Mucosa of gallbladder (tissue), 1 donor: Measurements from ENCODE around the gene NAPB. TPM values are rescaled to one million over a fixed set of nuclear protein-coding genes. Genes with fewer than 3 reads are reported as not detected.
"Not testable (repeated sequence)": the region's sequence is repeated elsewhere in the genome, so short reads cannot be mapped to it uniquely, and the experiment has no call there.

ENCODE experiments used
- DNase-seq: peaks from one replicate; pipeline ENCODE4 v3.0.0-alpha.2; 2020; ENCODE audit warnings: low spot score
- total RNA-seq: library from RNA; stranded (reverse); gene quantifications from one replicate; pipeline ENCODE4 v1.2.1, GENCODE V29; 2021
- donor health status: DM: no; HTN: no; CAD: no.

Gene NAPB
- total RNA-seq, result 12.4 TPM

GRCh38 chr20:23420943-23421931 is at the start of gene NAPB:
NAPB (minus strand) TSS chr20:23421488; CDS start chr20:23421402, 86 bp downstream.
- DNase-seq, result peak; percentile 95

GRCh38 chr20:23466961-23467360 is 45.7 kb upstream of the NAPB start:
- DNase-seq, result not testable (repeated sequence)

- DNase-seq, result no peak
These were observed 39.9 kb upstream of the NAPB start for GRCh38 chr20:23461180-23461579.

- no peak for DNase-seq
These were observed 38.3 kb upstream of the NAPB start for GRCh38 chr20:23459461-23460150.

GRCh38 chr20:23456873-23457272 is 35.6 kb upstream of the NAPB start:
- no peak for DNase-seq

GRCh38 chr20:23456409-23456808 is 35.1 kb upstream of the NAPB start:
- no peak for DNase-seq

- DNase-seq, result no peak
These were observed 34.4 kb upstream of the NAPB start for GRCh38 chr20:23455639-23456038.

GRCh38 chr20:23454816-23455215 is 33.5 kb upstream of the NAPB start:
- no peak for DNase-seq

GRCh38 chr20:23453549-23454543 is 32.6 kb upstream of the NAPB start:
- DNase-seq, result no peak

- DNase-seq, result no peak
These were observed 31.5 kb upstream of the NAPB start, which contains the start of gene CST11 for GRCh38 chr20:23452776-23453175. CST11 (minus strand) TSS chr20:23452876; CDS start chr20:23452811, 65 bp downstream.

GRCh38 chr20:23451956-23452487 is 30.7 kb upstream of the NAPB start:
- no peak for DNase-seq

GRCh38 chr20:23450877-23451276 is 29.6 kb upstream of the NAPB start:
- no peak for DNase-seq

GRCh38 chr20:23449421-23449820 is 28.1 kb upstream of the NAPB start:
- no peak for DNase-seq

GRCh38 chr20:23448167-23448566 is 26.9 kb upstream of the NAPB start:
- no peak for DNase-seq

GRCh38 chr20:23446505-23446904 is 25.2 kb upstream of the NAPB start:
- no peak for DNase-seq

- DNase-seq, result no peak
These were observed 24.4 kb upstream of the NAPB start for GRCh38 chr20:23445596-23446217.

- DNase-seq, result no peak
These were observed 23.6 kb upstream of the NAPB start for GRCh38 chr20:23444859-23445258.

- no peak for DNase-seq
These were observed 21.1 kb upstream of the NAPB start for GRCh38 chr20:23442436-23442835.

- DNase-seq, result peak; percentile 65
These were observed 20.6 kb upstream of the NAPB start for GRCh38 chr20:23441850-23442313.

- no peak for DNase-seq
These were observed 18.7 kb upstream of the NAPB start for GRCh38 chr20:23440004-23440403.

- no peak for DNase-seq
These were observed 17.4 kb upstream of the NAPB start for GRCh38 chr20:23438661-23439060.
